Left lung (tissue), 10 donors: ENCODE measurements around the gene CIB4. TPM values are rescaled to one million over a fixed set of nuclear protein-coding genes. Genes with fewer than 3 reads are reported as not detected.
A peak's percentile ranks its signal among the peaks of the same experiment; 100 is the strongest.

Experiments
- ATAC-seq: fragments of 200-7000 bp; cut with Tn5 transposase; one replicate; pipeline ENCODE4 v1.9.1; 2020; ENCODE audit warnings: moderate library complexity
- DNase-seq, 4 donors: peaks; one replicate each; pipeline ENCODE4 v3.0.0-alpha.2; 2013 to 2020
- H3K27ac ChIP-seq, 2 donors: fragments of 200-600 bp; sonication (generic) in 1 of 2; one replicate each; pipeline versions ENCODE4 v1.5.0 to v1.8.0; 2020 to 2021
- H3K27me3 ChIP-seq, 2 donors: fragments of 200-600 bp; sonication (generic) in 1 of 2; one replicate each; pipeline versions ENCODE4 v1.5.0 to v1.8.0; 2020 to 2021
- H3K36me3 ChIP-seq, 2 donors: fragments of 200-600 bp; sonication (generic) in 1 of 2; one replicate each; pipeline versions ENCODE4 v1.5.0 to v1.8.0; 2020 to 2021
- H3K4me1 ChIP-seq, 2 donors: fragments of 200-600 bp; one replicate each; pipeline ENCODE4 v1.8.0; 2021
- H3K4me3 ChIP-seq, 2 donors: fragments of 200-600 bp; sonication (generic) in 1 of 2; one replicate each; pipeline versions ENCODE4 v1.5.0 to v1.8.0; 2020 to 2021; ENCODE audit warnings: mild to moderate bottlenecking in 1 of 2
- H3K9me3 ChIP-seq, 2 donors: fragments of 200-600 bp; sonication (generic) in 1 of 2; one replicate each; pipeline versions ENCODE4 v1.5.0 to v1.8.0; 2020 to 2021
- intact Hi-C, 2 donors: fragments of 100-400 bp; cut with DNase I; formaldehyde crosslinking; loops; one replicate each; pipeline versions ENCODE4 v1.11.2 to v1.14.2; 2022
- polyA plus RNA-seq, 6 donors: library from polyadenylated mRNA; unstranded; fragments of 120-200 nt; gene quantifications; one replicate each; pipeline ENCODE4 v1.2.1, GENCODE V29; 2013; ENCODE audit not compliant: insufficient read length in 6 of 6
- total RNA-seq, 2 donors: library from RNA; stranded (reverse); fragmentation: NEBNext Ultra II Directional; extraction: Animal tissue kit (Norgen Biotek cat#: 25700); gene quantifications; one replicate each; pipeline ENCODE4 v1.2.1, GENCODE V29; 2021
- TF ChIP-seq, protein P1 (sequence below), 2 donors: fragments of 200-600 bp; sonication (generic) in 1 of 2; IDR thresholded peaks; one replicate each; pipeline versions ENCODE4 v1.5.0 to v1.8.0; 2021; ENCODE audit warnings: antibody characterized with exemption in 2 of 2
- donor health status: DM: no; HTN: yes; CAD: no.
- donor health status: DM: no; HTN: no; CAD: no.

Gene CIB4
- total and polyA plus RNA-seq, 8 donors, result 1.0 to 2.4 (median 1.8) TPM; not detected in 2

DNA sequence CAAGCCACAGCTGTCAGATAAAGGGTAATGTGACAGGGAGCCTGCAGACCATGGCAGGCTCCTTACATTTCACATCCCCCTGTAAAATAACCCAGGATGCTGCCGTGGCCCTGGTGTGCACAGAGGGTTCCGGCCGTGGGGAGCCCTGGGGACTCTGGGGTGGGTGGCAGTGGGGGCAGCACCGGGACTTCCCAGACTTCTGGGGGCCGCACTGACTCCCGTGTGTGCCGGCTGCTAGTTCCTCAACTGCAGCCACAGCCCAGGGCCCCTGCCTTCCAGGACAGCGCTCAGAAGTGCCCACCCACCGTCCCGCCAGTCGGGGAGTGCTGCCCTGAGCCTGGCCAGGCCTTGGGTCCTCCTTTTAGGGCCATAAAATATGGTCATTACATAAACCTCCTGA, 56.5 kb downstream of the CIB4 start:
- no peaks in the 10 kb centered on the region for H3K9me3 ChIP-seq
- H3K36me3 ChIP-seq, result no peaks in the 10 kb centered on the region
- peaks cover 0 to 36% of the 10 kb centered on the region in 2 donors for H3K27me3 ChIP-seq
- no peak overlapping the region for H3K4me3 ChIP-seq
- no peak overlapping the region for H3K27ac ChIP-seq
- TF ChIP-seq, protein P1, sequence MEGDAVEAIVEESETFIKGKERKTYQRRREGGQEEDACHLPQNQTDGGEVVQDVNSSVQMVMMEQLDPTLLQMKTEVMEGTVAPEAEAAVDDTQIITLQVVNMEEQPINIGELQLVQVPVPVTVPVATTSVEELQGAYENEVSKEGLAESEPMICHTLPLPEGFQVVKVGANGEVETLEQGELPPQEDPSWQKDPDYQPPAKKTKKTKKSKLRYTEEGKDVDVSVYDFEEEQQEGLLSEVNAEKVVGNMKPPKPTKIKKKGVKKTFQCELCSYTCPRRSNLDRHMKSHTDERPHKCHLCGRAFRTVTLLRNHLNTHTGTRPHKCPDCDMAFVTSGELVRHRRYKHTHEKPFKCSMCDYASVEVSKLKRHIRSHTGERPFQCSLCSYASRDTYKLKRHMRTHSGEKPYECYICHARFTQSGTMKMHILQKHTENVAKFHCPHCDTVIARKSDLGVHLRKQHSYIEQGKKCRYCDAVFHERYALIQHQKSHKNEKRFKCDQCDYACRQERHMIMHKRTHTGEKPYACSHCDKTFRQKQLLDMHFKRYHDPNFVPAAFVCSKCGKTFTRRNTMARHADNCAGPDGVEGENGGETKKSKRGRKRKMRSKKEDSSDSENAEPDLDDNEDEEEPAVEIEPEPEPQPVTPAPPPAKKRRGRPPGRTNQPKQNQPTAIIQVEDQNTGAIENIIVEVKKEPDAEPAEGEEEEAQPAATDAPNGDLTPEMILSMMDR (IDR thresholded peaks at IDR 0.05), result no peak
- no peaks in the 10 kb centered on the region for H3K4me1 ChIP-seq
- no peak for ATAC-seq
- intact Hi-C loops, result no loop called here
- peak in 1 of 4 donors; percentile 47 for DNase-seq

DNA sequence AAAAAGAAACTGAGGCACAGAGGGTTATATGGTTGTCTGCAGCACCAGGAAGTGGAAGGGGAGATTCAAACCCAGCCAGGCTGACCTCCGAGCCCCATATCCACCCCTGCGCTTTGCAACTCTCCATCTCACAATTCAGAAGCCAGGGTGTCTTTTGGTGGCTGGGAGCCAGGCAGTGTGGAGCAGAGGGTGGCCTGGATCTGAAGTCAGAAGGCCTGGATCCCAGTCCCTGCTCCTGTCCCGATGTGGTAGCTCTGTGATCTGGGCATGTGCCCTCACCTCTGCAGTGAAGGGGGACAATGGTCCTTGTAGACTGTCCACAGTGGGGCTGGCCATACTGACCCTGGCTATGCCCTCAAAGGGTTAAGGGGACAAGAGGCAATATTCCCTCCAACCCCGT, 57.0 kb downstream of the CIB4 start:
- Histone ChIP-seq H3K27ac (no peak overlapping the region), H3K4me3 (no peak overlapping the region), H3K27me3 (peaks cover 0 to 41% of the 10 kb centered on the region in 2 donors), H3K4me1 (no peaks in the 10 kb centered on the region), H3K9me3 (no peaks in the 10 kb centered on the region), H3K36me3 (no peaks in the 10 kb centered on the region)
- DNase-seq (no peak), ATAC-seq (no peak)
- intact Hi-C loops, result no loop called here
- TF ChIP-seq, protein P1 (IDR thresholded peaks at IDR 0.05), result no peak

DNA sequence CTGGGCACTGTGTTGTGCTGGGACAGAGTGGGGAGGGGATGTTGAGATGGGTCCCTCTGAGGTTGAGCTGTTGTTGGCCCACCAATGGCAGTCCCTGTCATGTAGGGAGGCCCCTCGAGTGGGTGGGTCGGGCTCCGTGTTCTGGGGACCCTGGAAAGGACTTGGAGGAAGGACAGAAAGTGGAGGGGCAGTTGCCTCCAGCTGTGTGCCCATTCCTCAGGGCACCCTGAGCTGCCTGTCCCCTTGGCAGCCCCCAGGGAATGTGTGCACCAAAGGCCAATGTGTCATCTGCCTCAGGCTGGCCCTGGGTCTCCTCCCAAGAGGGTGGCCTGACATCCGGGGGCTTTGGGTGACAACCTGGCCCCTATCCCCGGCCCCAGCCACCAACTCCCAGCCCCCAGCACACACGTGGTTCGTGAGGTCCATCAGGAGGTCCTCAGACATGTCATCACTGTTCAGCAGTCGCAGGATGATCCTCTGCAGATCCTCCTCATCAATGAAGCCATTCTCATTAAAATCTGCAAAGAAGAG, 57.7 kb downstream of the CIB4 start:
- ATAC-seq (no peak), DNase-seq (peak in 1 of 4 donors; percentile 45)
- H3K4me3 ChIP-seq, result no peak overlapping the region
- no peaks in the 10 kb centered on the region for H3K36me3 ChIP-seq
- no peaks in the 10 kb centered on the region for H3K9me3 ChIP-seq
- intact Hi-C loops, result no loop called here
- TF ChIP-seq, protein P1 (IDR thresholded peaks at IDR 0.05), result no peak
- no peak overlapping the region for H3K27ac ChIP-seq
- H3K4me1 ChIP-seq, result no peaks in the 10 kb centered on the region
- peaks cover 0 to 47% of the 10 kb centered on the region in 2 donors for H3K27me3 ChIP-seq

DNA sequence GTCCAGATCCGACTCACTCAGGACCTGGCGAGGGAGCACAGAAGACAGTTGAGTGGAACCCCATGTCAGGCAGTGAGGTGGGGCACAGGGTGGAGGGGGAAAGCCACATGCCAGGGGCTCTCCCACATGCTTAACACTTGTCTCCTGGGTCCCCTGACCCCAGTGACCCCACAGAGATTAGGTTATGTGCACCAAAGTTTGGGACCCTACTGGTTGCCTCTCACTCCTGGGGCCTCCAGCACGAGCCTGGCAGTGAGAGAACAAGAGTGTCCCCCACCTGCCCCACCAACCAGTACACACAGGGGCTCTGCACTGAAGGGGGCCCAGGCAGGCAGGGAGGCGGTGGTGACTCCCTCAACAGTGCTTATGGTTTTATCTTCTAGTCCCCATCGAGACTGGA, 58.3 kb downstream of the CIB4 start:
- no peak overlapping the region for H3K4me3 ChIP-seq
- no peak overlapping the region for H3K27ac ChIP-seq
- peak in 1 of 4 donors; percentile 54 for DNase-seq
- H3K36me3 ChIP-seq, result no peaks in the 10 kb centered on the region
- TF ChIP-seq, protein P1 (IDR thresholded peaks at IDR 0.05), result no peak
- H3K27me3 ChIP-seq, result peaks cover 0 to 52% of the 10 kb centered on the region in 2 donors
- no peaks in the 10 kb centered on the region for H3K9me3 ChIP-seq
- H3K4me1 ChIP-seq, result no peaks in the 10 kb centered on the region
- ATAC-seq, result no peak
- intact Hi-C loops, result no loop called here

DNA sequence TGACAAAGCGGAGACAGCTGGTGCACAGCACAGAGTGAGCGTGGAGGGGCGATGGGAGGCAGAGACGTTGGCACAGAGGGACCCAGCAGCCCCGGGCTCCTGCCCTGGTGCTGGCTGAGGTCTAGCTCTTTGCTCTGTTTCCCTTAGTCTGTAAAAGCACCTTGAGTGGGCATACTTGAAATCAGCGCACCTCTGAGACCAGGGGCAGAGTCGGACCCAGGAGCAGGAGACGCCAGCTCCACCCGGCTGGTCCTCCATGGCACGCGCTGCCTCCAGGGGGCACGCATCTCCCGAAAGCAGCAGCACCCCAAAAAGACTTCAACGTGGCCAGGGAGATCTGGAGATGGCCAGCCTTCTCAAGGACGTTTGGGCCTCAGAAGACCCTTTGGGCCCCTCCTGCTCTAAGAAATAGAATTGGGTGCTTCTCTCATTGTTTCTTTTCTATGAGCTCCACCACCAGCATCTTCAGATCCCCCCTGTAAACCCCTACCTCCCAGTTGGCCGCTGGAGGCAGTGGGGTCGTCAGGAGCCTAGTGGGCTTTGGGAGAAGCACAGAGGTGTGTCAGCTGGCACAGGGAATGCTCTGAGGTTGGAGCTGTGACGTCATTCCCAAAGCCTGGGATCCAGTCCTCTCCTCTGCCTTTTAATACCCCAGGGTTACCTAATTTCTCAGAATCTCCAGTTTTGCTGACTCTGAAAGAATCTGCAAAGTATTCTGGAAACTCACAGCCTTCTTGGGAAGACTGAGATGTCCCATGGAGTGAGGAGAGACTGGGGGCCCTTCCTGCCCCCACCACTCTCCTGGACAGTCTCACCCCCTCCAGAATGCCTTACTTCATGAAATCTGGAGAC, 58.9 kb downstream of the CIB4 start:
- ATAC-seq (no peak), DNase-seq (peak in 1 of 4 donors; percentile 47)
- H3K27ac ChIP-seq, result no peak overlapping the region

More for the DNA sequence above, 58.9 kb downstream of the CIB4 start:
- intact Hi-C loops, result no loop called here
- TF ChIP-seq, protein P1 (IDR thresholded peaks at IDR 0.05), result no peak
- Histone ChIP-seq H3K9me3 (no peaks in the 10 kb centered on the region), H3K4me1 (no peaks in the 10 kb centered on the region), H3K27me3 (peaks cover 0 to 58% of the 10 kb centered on the region in 2 donors), H3K36me3 (no peaks in the 10 kb centered on the region), H3K4me3 (no peak overlapping the region)
